HG03039 (cell line): Measurements from ENCODE around the gene AR.
"Not testable (repeated sequence)": the region's sequence is repeated elsewhere in the genome, so short reads cannot be mapped to it uniquely, and the experiment has no call there.

Experiments
- ATAC-seq: cut with Tn5 transposase; IDR thresholded peaks from one replicate; pipeline ENCODE4 v1.9.1; 2021; ENCODE audit warnings: mild to moderate bottlenecking, moderate library complexity; ENCODE audit not compliant: unreplicated experiment

Gene AR

DNA sequence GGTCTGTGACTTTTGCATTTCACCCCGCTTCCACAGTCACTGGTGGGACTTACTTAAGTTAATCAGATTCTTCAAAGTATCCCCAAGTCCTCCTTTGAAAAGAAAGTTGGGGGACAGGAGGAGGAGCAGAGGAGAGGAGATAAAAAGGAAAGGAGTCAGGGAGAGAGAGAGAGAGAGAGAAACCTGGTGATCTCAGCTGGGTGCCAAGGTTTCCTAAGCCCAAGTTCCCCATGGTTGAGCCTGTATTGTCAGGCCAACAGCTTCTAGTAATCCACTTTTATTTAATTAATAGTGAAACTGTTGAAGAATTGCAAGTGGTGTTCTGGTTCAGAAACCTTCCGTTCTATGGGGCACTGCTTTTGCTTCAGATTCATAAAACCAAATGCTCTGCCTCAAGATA is 91.6 kb downstream of the AR start:
- no peak for ATAC-seq

DNA sequence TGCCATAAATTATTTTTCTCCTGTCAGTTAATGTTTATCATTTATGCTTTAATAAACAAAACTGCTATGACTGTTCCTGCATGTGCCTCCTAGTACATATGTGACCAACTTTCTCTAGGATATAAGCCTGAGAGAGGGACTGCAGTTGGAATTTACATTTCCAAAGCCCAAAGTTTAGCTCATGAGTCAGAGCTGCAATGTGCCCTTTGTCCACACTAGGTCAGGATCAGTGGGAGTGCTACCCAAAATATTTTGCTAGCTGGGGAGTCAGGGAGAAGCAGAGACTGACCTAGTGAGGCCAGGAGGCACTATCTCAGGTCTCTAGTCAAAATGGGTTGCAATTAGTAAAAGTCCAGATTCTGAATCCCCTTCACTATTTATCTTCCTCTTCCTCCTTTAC is 92.7 kb downstream of the AR start:
- no peak for ATAC-seq

DNA sequence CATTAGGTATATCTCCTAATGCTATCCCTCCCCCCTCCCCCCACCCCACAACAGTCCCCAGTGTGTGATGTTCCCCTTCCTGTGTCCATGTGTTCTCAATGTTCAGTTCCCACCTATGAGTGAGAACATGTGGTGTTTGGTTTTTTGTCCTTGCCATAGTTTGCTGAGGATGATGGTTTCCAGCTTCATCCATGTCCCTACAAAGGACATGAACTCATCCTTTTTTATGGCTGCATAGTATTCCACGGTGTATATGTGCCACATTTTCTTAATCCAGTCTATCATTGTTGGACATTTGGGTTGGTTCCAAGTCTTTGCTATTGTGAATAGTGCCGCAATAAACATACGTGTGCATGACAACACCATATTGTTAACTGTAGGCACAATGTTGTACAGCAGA is 93.5 kb downstream of the AR start:
- not testable (repeated sequence) for ATAC-seq

DNA sequence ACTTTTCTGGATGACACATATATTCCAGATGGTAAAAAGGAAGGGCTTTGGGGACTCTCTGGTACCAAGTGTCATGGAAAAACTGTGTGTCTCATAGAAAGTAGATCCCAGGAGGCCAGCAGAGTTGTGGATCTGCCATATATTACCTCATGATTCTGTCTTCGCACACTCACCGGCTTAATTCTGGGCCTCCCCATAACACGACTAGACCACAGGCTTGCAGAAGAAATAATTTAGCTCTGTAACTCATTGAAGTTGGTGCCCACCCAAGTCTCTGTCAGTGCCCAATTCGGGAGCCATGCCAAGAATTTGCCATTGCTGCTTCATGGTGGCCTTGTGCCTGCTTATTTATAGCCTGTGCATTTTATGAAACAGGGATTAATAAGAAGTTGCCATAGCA is 104.5 kb downstream of the AR start:
- ATAC-seq: no peak

DNA sequence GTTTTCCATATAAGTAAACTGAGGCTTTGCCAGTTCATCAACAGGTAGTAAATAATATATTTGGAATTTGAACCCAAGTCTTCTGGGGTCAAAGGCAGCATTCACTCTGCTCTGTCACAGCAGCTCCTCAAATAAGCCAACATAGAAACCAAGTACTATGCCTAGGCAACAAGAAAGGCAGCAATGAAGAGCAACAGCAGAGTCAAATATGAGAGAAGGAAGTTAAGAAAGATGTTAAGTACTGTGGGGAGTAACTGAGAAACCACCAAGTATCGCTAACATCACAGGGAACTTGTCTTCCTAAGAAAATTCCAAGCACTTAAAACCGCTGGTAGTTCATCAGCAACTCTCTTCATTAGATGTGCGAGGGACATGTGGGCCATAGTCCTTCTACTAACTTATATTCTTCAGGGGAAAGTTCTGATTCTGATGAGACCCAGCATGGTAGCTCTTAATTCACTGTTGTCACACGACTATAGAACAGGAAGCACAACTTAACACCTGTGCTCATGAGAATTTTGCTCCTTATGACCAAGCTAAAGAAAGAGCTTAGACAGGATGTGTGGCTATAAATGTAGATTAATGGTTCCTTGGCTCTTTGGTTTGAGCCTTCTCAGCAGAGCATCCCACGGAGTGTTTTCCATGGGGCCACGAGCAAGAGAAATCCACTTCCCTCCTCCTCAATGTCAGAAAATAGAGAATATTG is 107.8 kb downstream of the AR start:
- no peak for ATAC-seq

DNA sequence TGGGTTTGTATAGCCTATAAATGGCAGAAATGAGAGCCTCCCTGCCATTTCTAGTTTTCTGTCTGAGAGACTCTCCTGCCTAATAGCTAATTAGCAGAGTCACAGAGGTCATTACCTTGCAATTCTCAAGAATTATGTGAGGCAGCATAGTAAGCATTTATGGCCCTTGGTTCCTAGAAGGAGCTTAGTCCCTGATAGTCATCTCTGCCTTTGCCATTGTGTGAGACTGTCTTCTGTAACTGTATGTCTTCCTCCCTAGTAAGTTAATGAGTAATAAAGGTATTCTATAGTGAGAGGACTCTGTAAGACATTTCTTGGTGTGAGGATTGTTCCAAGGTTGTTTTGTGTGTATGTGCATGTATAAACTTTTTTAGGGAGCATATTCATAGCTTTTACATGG is 108.7 kb downstream of the AR start:
- no peak for ATAC-seq

DNA sequence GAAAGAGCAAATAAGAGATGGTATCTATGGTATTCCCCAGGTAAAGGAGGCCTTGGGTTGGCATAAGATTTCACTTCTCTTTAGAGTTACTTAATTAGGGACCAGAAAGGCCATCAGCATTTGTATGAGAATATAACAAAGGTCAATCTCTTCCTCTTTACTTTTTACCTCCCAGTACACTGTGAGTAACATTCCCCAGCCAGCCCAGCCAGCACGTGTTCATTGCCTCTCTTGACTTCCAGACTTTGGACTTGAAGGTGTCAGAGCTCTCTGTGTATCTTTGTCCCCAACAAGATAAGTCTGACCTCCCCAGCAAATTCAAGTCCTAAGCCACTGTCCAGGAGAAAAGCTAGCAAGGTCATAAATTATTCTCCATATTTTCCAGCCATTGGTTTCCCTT is 110.5 kb downstream of the AR start:
- ATAC-seq: no peak

DNA sequence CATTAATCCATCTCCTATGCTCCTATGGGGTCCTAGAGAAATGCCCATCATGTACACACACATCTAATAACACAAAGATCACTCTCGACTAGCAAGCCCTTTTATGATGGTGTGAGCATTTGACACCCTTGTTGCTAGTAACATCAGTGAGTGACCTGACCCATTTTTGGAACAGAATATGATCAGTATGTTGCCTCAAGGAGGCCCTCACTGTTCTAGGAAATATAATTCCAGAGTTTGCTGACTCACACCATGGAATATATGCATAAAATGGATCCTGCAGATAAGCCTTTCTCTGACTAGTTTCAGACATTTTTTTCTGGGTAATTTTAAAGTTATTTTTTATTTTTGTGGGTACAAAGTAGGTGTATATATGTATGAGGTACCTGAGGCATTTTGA is 121.8 kb downstream of the AR start:
- no peak for ATAC-seq

DNA sequence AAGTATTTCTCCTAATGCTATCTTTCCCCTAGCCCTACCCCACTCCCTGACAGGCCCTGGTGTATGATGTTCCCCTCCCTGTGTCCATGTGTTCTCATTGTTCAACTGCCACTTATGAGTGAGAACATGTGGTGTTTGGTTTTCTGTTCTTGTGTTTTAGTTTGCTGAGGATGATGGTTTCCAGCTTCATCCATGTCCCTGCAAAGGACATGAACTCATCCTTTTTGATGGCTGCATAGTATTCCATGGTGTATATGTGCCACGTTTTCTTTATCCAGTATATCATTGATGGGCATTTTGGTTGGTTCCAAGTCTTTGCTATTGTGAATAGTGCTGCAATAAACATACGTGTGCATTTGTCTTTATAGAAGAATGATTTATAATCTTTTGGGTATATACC is 126.9 kb downstream of the AR start:
- ATAC-seq: not testable (repeated sequence)

DNA sequence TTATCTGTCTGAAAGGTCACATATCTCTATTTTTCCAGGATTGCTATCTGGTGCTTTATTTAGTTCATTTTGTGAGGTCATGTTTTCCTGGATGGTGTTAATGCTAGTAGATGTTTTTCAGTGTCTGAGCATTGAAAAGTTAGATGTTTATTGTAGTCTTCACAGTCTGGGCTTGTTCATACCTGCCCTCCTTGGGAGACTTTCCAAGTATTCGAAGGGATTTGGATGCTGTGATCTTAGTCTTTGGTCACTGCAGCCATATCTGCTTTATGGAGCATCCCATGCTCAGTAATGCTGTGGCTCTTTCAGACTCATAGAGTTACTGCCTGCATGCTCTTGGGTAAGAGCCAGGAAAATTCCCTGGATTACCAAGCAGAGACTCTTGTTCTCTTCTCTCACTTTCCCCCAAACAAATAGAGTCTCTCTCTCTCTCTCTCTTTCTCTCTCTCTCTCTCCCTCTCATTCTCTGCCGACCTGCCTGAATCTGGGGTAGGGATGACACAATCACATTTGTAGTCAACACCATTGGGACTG is 130.0 kb downstream of the AR start:
- no peak for ATAC-seq

DNA sequence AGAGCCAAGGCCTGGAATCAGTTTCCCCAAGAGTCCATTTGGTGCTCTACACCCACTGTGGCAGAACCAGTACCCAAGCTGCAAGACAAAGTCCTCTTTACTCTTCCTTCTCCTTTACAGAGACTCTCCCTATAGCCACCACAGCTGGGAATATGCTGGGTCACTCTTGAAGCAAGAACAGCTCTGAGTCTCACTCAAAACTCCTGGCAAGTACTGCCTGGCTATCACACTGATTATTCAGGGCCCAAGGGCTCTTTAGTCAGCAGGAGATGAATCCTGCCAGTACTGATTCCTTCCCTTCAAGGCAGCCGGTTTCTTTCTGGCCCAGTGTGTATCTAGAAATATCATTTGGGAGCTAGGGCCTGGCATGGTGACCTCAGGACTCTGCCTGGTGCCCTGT is 130.9 kb downstream of the AR start:
- no peak for ATAC-seq

DNA sequence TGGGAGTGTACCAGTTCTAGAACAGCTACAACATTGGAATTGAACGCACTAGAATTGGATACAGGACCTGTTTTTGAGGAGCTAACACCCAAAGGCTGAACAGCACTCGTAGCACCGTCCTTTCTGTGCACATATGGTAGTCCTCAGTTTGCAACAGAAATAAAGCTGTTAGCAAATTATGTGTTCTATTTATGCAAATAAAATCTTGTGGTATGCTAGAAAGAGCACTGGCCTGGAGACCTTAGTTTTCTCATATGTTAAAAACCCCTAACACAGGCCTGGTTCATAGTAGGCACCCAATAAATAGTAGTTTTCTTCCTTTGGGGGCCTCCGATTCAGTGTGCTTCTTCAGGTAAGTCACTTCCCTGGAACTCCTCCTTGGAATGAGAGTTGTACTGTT is 140.3 kb downstream of the AR start:
- no peak for ATAC-seq

DNA sequence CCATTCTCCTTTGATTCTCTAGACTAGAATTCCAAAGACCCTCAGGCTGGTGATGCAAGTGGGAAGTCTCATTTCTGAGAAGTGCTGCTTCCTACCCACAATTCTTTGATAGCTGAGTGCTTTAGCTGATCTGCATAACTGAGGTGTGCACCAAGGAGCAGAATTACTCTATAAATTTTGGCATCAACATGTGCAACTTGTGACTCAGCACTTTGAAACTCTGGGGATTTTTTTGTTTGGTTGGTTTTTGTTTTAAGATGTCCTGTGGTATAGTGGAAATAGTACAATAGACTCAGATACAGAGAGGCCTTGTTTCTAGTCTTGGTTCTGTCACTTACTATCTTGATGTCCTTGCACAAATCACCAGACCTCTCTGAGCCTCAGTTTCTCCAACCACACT is 148.4 kb downstream of the AR start:
- ATAC-seq: no peak

DNA sequence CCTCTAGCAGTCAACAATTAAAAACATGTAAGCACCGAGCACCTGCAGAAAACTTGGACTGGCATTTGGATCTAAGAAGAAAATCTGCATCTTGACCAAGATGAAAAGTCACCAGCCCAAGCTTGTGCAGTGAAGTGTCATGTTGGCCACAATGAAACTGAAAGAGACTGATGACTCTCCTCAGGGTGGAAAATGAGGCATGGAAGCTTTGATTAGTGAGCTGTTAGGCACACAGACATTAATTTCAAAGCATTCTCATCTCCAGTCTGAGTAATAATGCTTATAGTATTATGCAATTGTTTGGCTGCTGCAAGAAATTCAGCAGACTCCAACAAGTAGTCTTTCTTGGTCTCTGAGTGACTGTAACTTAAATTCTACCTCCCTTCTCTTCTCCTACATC is 150.1 kb downstream of the AR start:
- ATAC-seq: no peak

DNA sequence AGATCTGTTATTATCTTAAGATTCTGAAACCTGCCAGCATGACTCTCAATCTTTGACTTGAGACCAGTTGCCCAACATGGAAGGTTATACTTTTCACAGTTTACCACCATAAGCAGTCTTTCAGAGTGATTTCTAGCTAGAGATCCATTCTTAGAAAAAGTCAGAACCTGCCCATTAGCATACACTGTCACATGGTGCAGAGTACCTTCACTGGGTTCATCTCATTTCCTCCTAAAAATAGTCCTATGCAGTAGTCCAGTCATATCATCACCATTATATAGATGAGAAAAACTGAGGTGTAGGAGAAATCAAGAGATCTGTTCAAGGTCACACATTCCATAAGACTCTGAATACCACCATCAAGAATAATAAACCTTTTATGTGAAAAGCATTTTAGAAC is 153.6 kb downstream of the AR start:
- ATAC-seq: no peak

DNA sequence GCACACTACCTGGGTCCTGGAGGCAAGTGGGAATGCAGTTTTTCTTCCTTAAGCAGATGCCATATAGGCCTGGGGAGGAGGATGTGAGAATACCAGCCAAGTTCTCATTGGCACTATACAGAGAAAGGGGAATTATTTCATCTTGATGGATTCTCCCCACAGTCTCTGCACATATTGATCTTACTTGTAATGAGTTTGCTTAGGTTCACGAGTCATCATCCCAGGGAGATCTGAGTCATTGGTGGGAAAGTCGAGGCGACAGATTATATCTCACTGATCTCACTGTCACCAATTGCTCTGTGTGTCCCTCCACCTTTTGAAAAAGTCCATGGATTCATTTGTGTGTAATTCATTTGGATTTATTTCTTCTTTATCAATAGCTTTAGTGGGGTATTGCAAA is 156.8 kb downstream of the AR start:
- ATAC-seq: no peak

DNA sequence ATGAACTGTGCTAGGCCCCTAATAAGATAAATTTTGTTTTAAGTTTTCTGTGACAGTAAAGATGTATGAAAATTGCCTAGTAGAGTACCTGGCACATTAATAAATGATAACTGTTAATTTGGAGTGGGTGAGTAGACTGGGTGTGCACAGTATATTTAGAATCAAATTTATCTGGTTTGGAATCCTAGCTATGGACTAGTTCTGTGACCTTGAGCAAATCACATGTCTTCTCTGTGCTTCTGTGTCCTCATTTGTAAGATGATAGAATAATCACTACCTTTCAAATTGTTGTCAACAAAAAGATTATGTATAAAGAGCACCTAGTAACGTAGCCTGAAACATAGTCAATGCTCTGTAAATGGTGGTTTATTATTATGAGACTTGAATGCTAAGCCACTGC is 170.2 kb downstream of the AR start:
- no peak for ATAC-seq

DNA sequence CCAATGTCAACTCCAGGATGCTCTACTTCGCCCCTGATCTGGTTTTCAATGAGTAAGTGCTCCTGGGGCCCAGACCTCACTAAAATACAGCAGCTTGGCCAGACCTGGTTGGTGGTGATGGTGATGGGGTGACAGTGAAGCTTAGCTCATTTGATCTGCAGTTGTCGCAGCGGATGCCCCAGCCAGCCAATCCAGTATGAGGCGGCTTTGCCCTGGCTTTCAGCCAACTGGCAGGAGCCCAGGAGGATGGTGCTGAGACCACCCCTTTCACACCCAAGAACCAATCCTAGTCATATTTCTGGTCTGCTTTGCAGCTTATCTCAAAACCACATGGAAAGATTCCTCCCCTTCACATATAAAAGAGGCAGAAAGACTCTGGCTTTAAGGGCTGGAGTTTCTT is 173.8 kb downstream of the AR start:
- no peak for ATAC-seq

DNA sequence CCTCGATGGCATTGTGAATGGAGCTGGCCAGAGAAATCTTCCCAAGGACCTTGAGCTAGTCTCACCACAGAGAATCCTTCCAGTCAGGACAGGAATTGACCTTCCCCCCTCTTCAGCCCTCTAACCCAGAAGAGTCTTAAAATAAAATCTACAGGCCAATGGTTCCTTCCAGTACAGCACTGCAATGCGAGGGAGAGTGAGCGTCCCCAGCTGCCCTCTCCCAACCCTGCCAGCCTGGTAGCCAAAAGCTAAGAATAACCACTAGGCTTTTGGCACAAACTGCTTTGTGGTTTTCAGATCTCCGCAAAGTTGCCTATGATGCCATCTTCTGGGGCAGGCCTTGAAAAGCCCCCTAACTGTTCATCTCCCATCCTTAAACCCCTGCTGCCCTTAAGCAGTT is 175.1 kb downstream of the AR start:
- no peak for ATAC-seq

DNA sequence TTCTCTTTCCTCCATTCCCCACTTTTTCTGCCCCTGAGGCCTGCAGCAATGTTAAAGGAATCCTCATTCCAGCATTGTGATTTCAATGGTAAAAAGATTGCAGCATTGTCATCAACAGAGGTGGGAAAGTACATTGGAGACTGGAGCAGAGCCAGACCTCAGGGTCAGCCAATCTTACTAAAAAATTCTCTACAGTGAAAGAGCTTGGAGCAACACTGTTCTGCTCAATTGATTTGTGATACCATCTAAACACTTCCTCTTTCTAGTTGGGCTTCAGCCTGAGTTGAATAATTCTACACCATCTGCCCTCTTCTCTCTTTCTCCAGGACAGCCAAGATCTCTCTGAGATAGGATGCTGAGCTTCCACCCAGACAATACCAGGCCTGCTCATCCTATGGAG is 176.5 kb downstream of the AR start:
- no peak for ATAC-seq

DNA sequence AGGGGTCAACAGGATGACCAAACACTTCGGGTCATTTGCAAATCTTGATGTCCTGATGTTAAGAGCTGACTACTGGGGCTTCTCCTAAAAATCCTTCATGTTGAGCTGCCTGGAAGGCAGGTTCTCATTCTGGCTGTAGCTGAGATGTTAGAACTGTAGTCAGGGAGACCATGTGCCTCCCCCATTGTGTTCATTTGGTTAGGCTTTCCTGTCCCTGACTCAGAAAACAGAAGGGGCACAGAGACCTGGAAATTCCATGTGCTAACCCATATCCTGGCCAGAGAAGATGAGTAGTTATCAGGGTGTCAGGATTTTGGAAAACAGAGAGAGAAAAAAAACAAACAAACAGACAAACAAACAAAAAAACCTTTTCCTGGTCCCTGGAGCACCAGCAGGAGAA is 177.5 kb downstream of the AR start:
- no peak for ATAC-seq

DNA sequence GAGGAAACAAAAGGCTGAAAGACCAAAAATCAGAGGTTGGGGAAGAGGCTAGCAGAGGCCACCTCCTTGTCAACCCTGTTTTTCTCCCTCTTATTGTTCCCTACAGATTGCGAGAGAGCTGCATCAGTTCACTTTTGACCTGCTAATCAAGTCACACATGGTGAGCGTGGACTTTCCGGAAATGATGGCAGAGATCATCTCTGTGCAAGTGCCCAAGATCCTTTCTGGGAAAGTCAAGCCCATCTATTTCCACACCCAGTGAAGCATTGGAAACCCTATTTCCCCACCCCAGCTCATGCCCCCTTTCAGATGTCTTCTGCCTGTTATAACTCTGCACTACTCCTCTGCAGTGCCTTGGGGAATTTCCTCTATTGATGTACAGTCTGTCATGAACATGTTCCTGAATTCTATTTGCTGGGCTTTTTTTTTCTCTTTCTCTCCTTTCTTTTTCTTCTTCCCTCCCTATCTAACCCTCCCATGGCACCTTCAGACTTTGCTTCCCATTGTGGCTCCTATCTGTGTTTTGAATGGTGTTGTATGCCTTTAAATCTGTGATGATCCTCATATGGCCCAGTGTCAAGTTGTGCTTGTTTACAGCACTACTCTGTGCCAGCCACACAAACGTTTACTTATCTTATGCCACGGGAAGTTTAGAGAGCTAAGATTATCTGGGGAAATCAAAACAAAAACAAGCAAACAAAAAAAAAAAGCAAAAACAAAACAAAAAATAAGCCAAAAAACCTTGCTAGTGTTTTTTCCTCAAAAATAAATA is 179.9 kb downstream of the AR start:
- ATAC-seq: no peak
